HG02938 (cell line): ENCODE results near the gene HPS5.
"Not testable (repeated sequence)": the region's sequence is repeated elsewhere in the genome, so short reads cannot be mapped to it uniquely, and the experiment has no call there.

ENCODE experiments used
- ATAC-seq: cut with Tn5 transposase; IDR thresholded peaks from one replicate; pipeline ENCODE4 v1.9.1; 2021; ENCODE audit warnings: mild to moderate bottlenecking, moderate library complexity; ENCODE audit not compliant: unreplicated experiment

Gene HPS5, protein sequence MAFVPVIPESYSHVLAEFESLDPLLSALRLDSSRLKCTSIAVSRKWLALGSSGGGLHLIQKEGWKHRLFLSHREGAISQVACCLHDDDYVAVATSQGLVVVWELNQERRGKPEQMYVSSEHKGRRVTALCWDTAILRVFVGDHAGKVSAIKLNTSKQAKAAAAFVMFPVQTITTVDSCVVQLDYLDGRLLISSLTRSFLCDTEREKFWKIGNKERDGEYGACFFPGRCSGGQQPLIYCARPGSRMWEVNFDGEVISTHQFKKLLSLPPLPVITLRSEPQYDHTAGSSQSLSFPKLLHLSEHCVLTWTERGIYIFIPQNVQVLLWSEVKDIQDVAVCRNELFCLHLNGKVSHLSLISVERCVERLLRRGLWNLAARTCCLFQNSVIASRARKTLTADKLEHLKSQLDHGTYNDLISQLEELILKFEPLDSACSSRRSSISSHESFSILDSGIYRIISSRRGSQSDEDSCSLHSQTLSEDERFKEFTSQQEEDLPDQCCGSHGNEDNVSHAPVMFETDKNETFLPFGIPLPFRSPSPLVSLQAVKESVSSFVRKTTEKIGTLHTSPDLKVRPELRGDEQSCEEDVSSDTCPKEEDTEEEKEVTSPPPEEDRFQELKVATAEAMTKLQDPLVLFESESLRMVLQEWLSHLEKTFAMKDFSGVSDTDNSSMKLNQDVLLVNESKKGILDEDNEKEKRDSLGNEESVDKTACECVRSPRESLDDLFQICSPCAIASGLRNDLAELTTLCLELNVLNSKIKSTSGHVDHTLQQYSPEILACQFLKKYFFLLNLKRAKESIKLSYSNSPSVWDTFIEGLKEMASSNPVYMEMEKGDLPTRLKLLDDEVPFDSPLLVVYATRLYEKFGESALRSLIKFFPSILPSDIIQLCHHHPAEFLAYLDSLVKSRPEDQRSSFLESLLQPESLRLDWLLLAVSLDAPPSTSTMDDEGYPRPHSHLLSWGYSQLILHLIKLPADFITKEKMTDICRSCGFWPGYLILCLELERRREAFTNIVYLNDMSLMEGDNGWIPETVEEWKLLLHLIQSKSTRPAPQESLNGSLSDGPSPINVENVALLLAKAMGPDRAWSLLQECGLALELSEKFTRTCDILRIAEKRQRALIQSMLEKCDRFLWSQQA

DNA sequence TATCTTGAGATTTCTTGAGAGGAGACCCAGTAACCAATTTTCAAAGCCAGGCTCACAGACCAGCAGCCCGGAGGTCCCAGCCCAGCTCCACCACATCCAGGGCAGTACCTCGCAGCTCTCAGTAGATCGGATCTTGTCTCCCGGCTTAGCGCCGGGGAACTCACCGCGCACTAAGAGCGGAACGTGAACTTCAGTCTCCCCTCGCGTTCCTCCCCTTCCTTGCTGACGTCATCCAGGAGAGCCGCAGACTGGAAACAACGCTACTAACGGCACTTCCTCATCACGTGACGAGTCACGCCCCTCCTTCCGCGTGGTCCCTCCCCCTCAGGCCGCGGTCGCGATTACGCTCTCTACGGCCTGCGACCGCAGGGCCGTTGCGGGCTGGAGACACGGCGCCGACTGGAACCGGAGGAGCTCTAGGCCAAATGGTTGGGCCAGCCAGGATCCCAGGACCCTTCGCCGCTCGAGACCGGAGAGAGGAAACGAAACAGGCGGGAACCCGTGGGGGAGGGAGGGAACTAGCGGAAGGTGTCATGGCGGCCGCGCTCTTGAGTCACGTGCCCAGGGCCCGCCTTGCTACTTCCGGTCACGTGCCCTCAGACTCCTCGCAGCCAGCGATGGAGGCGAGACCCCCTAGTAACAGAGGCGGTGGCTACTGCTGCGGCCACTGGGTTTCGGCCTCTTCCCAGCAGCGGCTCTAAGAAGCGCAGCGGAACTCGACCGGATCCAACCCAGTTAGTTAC is at the start of gene HPS5, which contains the start of gene GTF2H1:
Gene HPS5, minus strand, starts transcription at position 172 of the 743 bp plus-strand sequence. CDS start 4,282 bp downstream, outside the sequence.
Gene GTF2H1, plus strand, starts transcription at position 599 of the 743 bp plus-strand sequence. CDS start 10,508 bp downstream, outside the sequence.
- ATAC-seq, result peak; percentile 83

- no peak for ATAC-seq
Observed at GRCh38 chr11:18371279-18371678, 49.3 kb upstream of the HPS5 start.

- no peak for ATAC-seq
Observed at GRCh38 chr11:18369398-18369797, 47.5 kb upstream of the HPS5 start.

DNA sequence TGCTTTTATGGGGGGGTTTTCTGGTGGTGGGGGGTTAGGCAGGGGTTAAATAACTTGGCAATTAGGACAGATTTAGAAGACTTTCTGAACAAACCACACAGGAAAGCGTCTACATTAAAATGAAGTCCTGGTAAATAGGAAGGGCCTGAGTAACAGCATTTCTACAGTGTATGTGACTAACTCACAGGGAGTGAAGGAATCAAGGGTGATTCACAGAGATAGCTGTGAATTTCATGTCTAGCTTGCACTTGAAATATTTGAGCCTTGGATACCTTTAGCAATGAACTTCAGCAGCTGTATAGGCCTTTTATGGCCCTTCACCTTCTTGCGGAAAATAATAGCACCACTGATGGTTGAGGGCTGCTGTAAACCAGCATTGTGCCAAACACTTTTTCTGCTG is 46.3 kb upstream of the HPS5 start:
- ATAC-seq, result no peak

- no peak for ATAC-seq
Observed at GRCh38 chr11:18367431-18367830, 45.5 kb upstream of the HPS5 start.

GRCh38 chr11:18366286-18366685 is 44.3 kb upstream of the HPS5 start:
- ATAC-seq, result no peak

DNA sequence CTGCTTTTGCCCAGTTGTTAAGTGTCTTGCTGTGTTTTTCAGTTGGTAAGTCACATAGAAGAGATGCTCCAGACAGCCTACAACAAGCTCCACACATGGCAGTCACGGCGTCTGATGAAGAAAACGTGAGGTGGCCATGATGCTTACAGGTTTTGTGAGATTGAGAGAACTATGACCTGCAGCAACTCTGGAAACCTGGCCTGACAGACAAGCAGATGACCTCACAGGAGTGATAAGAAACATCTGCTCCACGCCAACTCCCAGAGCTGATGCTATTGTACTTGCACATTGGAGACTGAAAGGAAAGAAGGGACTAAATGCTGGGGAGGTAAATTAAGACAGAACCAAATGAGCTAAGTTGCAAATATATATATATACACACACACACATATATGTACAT is 43.8 kb upstream of the HPS5 start:
- no peak for ATAC-seq

DNA sequence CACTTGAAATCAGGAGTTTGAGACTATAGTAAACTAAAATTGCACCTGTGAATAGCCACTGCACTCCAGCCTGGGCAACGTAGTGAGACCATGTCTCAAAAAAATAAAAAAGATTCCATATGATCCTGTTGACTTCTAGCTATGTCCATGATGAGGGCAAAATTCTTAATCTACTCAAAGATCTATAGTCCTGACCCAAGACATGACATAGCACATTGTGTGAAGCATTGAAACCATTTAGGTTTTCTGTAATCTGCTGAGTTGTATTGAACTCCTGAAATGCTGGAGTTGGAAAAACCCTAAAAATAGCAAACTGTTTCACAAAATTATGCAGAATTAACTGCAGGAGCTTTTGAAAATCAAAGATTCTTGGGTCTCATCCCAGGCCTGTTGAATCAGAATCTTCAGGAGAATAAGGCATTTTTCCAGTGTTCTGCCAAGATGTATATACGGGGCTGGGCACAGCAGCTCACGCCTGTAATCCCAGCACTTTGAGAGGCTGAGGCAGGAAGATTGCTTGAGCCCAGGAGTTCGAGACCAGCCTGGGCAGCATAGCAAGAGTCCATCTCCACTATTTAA is 42.6 kb upstream of the HPS5 start:
- ATAC-seq, result no peak

- no peak for ATAC-seq
Observed at GRCh38 chr11:18361154-18361553, 39.2 kb upstream of the HPS5 start.

DNA sequence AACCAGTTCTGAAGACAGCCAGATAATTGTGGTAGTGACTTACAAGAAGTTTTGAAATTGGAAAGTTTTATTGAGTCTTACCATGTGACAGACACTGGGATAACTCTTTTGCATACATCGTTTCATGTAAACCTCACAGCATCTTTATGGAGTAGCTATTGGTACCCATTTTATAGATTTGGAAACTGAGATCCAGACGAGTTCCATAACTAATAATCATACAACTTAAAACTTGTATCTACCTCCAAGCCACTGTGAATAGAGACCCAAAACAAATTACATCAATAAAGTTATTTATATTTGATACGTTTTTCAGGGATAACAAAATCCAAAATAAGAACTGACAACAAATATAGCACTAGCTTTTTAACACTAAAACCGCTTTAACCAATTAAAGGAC is 36.7 kb upstream of the HPS5 start:
- ATAC-seq, result no peak

DNA sequence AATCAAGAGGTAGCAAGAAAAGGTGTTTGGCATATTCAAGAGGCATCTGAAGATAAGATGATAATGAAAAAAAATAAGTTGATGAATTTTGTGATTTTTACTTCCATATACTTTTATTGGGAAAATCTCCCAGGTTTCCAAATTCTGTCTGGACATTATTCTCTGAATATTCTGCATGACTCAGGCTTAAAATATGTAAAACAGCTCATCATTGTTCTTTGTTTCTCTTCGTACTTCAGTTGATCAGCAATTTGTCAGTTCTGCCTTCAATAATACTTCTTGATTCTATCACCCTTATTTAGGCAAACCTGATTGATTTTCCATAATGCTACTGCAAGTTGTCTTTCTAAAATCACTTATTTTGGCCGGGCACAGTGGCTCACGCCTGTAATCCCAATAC is 30.6 kb upstream of the HPS5 start:
- no peak for ATAC-seq

- no peak for ATAC-seq
Observed at GRCh38 chr11:18347471-18348125, 25.7 kb upstream of the HPS5 start.

DNA sequence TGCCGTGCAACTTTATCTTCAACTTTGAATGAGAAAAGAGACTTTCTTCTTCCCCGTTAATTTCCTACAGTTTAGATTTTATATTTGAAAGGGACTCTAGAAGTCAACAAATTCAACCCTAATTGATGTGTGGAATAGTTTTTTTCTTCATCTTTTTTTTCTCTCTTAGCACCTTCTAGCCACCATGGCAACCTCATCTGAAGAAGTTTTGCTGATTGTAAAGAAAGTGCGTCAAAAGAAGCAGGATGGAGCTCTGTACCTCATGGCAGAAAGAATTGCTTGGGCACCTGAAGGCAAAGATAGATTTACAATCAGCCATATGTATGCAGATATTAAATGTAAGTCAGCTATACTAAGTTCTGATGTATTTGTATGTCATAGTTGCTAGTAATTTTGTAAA is 11.0 kb upstream of the HPS5 start:
- ATAC-seq, result no peak

DNA sequence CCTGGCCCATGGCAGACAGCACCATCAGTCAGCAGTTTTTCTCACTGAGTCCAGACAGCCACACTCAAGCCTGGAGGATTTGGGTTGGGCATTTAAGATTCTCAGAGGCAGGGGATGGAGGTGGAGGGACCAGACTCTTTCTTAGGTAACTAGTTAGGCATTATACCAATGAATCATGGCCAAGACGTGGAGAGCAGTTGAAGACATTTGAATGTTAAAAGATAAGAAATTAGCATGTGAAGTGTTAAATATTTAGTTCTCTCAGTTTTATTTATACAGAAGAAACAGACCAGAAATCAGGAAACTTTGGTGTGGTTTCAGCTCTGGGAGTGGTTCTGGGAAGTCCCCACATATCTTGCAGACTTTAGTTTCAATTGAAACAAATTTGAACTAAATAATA is 10.4 kb upstream of the HPS5 start:
- no peak for ATAC-seq

DNA sequence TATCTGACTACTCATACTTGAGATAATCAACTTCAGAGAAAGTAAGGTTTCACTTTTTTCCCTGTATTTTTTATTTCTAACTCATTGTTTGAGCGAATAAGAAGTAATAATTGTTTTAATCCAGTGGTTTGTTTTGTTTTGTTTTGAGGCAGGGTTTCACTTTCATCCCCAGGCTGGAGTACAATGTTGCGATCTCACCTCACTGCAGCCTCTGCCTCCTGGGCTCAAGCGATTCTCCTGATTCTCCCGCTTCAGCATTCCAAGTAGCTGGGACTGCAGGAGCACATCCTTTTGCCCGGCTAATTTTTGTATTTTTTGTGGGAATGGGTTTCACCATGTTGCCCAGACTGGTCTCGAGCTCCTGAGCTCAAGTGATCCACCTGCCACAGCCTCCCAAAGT is 9.0 kb upstream of the HPS5 start:
- no peak for ATAC-seq

DNA sequence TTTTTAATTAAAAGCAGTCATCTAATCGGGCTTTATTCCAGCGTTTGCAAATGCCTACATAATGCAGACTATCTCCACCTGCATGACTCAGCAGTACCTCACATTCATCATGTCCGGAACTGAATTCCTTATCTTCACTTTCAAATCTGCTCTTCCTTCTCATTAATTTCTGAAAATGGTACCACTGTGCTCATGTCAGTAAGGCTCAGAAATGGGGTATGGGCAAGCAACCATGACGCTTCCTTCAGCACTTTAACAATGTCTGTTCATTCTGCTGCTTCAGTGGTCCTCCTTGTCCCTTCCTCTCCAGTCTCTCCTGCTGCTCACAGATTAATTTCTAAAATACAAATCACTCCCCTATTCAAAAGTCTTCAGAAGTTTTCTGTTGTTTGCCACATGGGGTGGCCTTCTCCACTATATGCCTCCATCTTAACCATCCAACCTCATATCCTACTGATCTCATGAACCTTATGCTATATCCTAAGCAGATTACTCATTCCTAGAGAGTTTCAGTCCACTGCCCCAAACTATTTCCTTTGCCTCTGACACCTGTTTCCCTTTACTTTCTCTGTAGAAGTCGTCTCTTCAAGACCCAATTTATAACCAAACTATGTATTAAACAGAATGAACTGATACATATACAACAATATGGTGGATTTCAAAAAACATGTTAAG is 7.4 kb upstream of the HPS5 start:
- ATAC-seq, result peak; percentile 60

- ATAC-seq, result no peak
Observed at GRCh38 chr11:18324381-18324780, 2.4 kb upstream of the HPS5 start.

DNA sequence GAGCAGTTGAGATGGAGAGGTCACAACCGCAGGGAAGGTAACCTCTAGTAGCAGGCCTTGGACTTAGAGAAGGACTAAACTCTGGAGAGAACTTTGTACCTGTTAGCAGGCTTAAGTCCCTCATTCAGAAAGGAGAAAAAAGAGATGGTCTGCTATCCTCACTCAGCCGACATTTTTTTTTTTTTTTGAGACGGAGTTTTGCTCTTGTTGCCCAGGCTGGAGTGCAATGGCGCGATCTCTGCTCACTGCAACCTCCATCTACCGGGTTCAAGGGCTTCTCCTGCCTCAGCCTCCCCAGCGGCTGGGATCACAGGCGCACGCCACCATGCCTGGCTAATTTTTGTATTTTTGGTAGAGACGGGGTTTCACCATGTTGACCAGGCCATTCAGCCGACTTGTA is 1.9 kb upstream of the HPS5 start:
- not testable (repeated sequence) for ATAC-seq
